H9 (cell line): ENCODE measurements around the gene DIAPH2. TPM values are rescaled to one million over a fixed set of nuclear protein-coding genes. Genes with fewer than 3 reads are reported as not detected.

Experiments
- DNase-seq: peaks from one replicate; pipeline ENCODE4 v3.0.0-alpha.2; 2017
- H2AFZ ChIP-seq: one replicate; pipeline ENCODE4 v1.6.1; 2013; ENCODE audit warnings: mild to moderate bottlenecking, low read length, control low read depth, moderate library complexity
- H2AK5ac ChIP-seq: 2 replicates; pipeline ENCODE4 v1.6.1; 2013; ENCODE audit warnings: low read length, control low read depth, mixed read lengths; ENCODE audit not compliant: insufficient read length
- H2BK120ac ChIP-seq: one replicate; pipeline ENCODE4 v1.6.1; 2013; ENCODE audit warnings: low read depth, mild to moderate bottlenecking, low read length, control low read depth, inconsistent platforms; ENCODE audit not compliant: poor library complexity, severe bottlenecking
- H2BK12ac ChIP-seq: 2 replicates; pipeline ENCODE4 v1.6.1; 2013; ENCODE audit warnings: low read length, control low read depth, mixed read lengths, low read depth; ENCODE audit not compliant: insufficient read length
- H2BK15ac ChIP-seq: 2 replicates; pipeline ENCODE4 v1.6.1; 2013; ENCODE audit warnings: low read depth, low read length, control low read depth
- H2BK20ac ChIP-seq: one replicate; pipeline ENCODE4 v1.6.1; 2013; ENCODE audit warnings: low read depth, mild to moderate bottlenecking, low read length, control low read depth, inconsistent platforms; ENCODE audit not compliant: poor library complexity, severe bottlenecking
- H2BK5ac ChIP-seq: 2 replicates; pipeline ENCODE4 v1.6.1; 2013; ENCODE audit warnings: low read length, control low read depth, mixed read lengths; ENCODE audit not compliant: insufficient read length
- H3K14ac ChIP-seq: 2 replicates; pipeline ENCODE4 v1.6.1; 2013; ENCODE audit warnings: low read length, control low read depth; ENCODE audit not compliant: insufficient read depth
- H3K18ac ChIP-seq: 2 replicates; pipeline ENCODE4 v1.6.1; 2013; ENCODE audit warnings: low read depth, mild to moderate bottlenecking, mixed read lengths, low read length, control low read depth; ENCODE audit not compliant: insufficient read length
- H3K23ac ChIP-seq: 2 replicates; pipeline ENCODE4 v1.6.1; 2013; ENCODE audit warnings: low read length, control low read depth, mixed read lengths, low read depth; ENCODE audit not compliant: insufficient read length
- H3K23me2 ChIP-seq: 2 replicates; pipeline ENCODE4 v1.6.1; 2013; ENCODE audit warnings: low read depth, mild to moderate bottlenecking, mixed read lengths, low read length, control low read depth; ENCODE audit not compliant: insufficient read length, poor library complexity, severe bottlenecking
- H3K27ac ChIP-seq: 2 replicates; pipeline ENCODE4 v1.5.1; 2013; ENCODE audit warnings: low read length, control low read depth, mixed read lengths, low read depth; ENCODE audit not compliant: insufficient read length
- H3K27me3 ChIP-seq: 2 replicates; pipeline ENCODE4 v1.6.1; 2013; ENCODE audit warnings: low read length, control low read depth, inconsistent platforms; ENCODE audit not compliant: insufficient read depth
- H3K4ac ChIP-seq: 2 replicates; pipeline ENCODE4 v1.6.1; 2013; ENCODE audit warnings: low read depth, mild to moderate bottlenecking, control low read depth, inconsistent platforms, low read length, moderate library complexity
- H3K4me1 ChIP-seq: 2 replicates; pipeline ENCODE4 v1.6.1; 2013; ENCODE audit warnings: low read length, control low read depth, inconsistent platforms; ENCODE audit not compliant: insufficient read depth
- H3K4me2 ChIP-seq: 2 replicates; pipeline ENCODE4 v1.6.1; 2013; ENCODE audit warnings: low read length, control low read depth, mixed read lengths; ENCODE audit not compliant: insufficient read length, insufficient read depth
- H3K56ac ChIP-seq: 2 replicates; pipeline ENCODE4 v1.6.1; 2013; ENCODE audit warnings: low read depth, mild to moderate bottlenecking, mixed read lengths, low read length, control low read depth; ENCODE audit not compliant: insufficient read length
- H3K79me1 ChIP-seq: 2 replicates; pipeline ENCODE4 v1.6.1; 2013; ENCODE audit warnings: low read depth, mild to moderate bottlenecking, moderate library complexity, low read length, control low read depth, inconsistent platforms; ENCODE audit not compliant: insufficient read depth, poor library complexity, severe bottlenecking
- H3K79me2 ChIP-seq: 2 replicates; pipeline ENCODE4 v1.6.1; 2013; ENCODE audit warnings: low read length, control low read depth, inconsistent platforms; ENCODE audit not compliant: insufficient read depth
- H3K9ac ChIP-seq: 2 replicates; pipeline ENCODE4 v1.6.1; 2013; ENCODE audit warnings: low read length, control low read depth, mixed read lengths; ENCODE audit not compliant: insufficient read length; ENCODE audit errors: extremely low read depth
- H3K9me3 ChIP-seq: one replicate; pipeline ENCODE4 v1.6.1; 2013; ENCODE audit warnings: low read depth, low read length, inconsistent platforms; ENCODE audit not compliant: control insufficient read depth
- H3T11ph ChIP-seq: one replicate; pipeline ENCODE4 v1.6.1; 2013; ENCODE audit warnings: mild to moderate bottlenecking, low read length, control low read depth, inconsistent platforms
- H4K20me1 ChIP-seq: one replicate; pipeline ENCODE4 v1.6.1; 2013; ENCODE audit not compliant: control insufficient read depth, insufficient read length, insufficient read depth
- H4K5ac ChIP-seq: 2 replicates; pipeline ENCODE4 v1.6.1; 2013; ENCODE audit warnings: low read depth, mild to moderate bottlenecking, mixed read lengths, low read length, control low read depth; ENCODE audit not compliant: insufficient read length
- H4K8ac ChIP-seq: replicated peaks from 2 replicates; pipeline ENCODE4 v1.6.1; 2013; ENCODE audit warnings: low read length, control low read depth, mixed read lengths, low read depth; ENCODE audit not compliant: insufficient read length
- H4K91ac ChIP-seq: 2 replicates; pipeline ENCODE4 v1.6.1; 2013; ENCODE audit warnings: low read depth, mild to moderate bottlenecking, moderate library complexity, mixed read lengths, low read length, control low read depth; ENCODE audit not compliant: insufficient read length
- H3K27ac Mint-ChIP-seq, 3 experiments: 2 replicates in 2 of 3; 3 replicates in 1 of 3; pipeline ENCODE4 v1.8.0; 2020 to 2021; ENCODE audit warnings: mixed read lengths in 3 of 3, mild to moderate bottlenecking in 1 of 3, moderate library complexity in 1 of 3
- H3K27me3 Mint-ChIP-seq: 2 replicates; pipeline ENCODE4 v1.8.0; 2021; ENCODE audit warnings: low read depth, mild to moderate bottlenecking, moderate library complexity, mixed read lengths
- H3K36me3 Mint-ChIP-seq, 3 experiments: 2 replicates in 2 of 3; 3 replicates in 1 of 3; pipeline ENCODE4 v1.8.0; 2020 to 2021; ENCODE audit warnings: low read depth in 3 of 3, mixed read lengths in 3 of 3; ENCODE audit not compliant: insufficient read depth in 1 of 3
- H3K4me1 Mint-ChIP-seq, 2 experiments: 2 replicates each; pipeline ENCODE4 v1.8.0; 2020; ENCODE audit warnings: mixed read lengths in 2 of 2
- H3K4me3 Mint-ChIP-seq, 2 experiments: 2 replicates in 1 of 2; 3 replicates in 1 of 2; pipeline ENCODE4 v1.8.0; 2020 to 2021; ENCODE audit warnings: mild to moderate bottlenecking in 2 of 2, mixed read lengths in 2 of 2, moderate library complexity in 1 of 2
- H3K9me3 Mint-ChIP-seq, 2 experiments: 2 replicates in 1 of 2; 3 replicates in 1 of 2; pipeline ENCODE4 v1.8.0; 2020; ENCODE audit warnings: mild to moderate bottlenecking in 2 of 2, mixed read lengths in 2 of 2, moderate library complexity in 1 of 2
- whole genome bisulfite sequencing: extraction: QIAGEN DNeasy Blood & Tissue Kit; methylation state at CpG from one replicate; pipeline ENCODE4 v1.1.7; 2013; ENCODE audit warnings: missing lambda C conversion rate, low lambda C conversion rate, mixed read lengths; ENCODE audit not compliant: insufficient read length; ENCODE audit errors: extremely low coverage; 5-methylcytosine and 5-hydroxymethylcytosine counted together
- total RNA-seq: library from RNA; stranded (reverse); gene quantifications from 2 replicates; pipeline ENCODE4 v1.2.1, GENCODE V29; 2021
- TF ChIP-seq, protein P1 (sequence below): fragments of 200-600 bp; sonication (generic); conservative IDR thresholded peaks from 3 replicates; pipeline ENCODE4 v1.8.0; 2021; ENCODE audit warnings: antibody characterized with exemption, mild to moderate bottlenecking

DIAPH2 gene
- total RNA-seq, 1 experiment from 2014 or later = 45.4 TPM

DNA sequence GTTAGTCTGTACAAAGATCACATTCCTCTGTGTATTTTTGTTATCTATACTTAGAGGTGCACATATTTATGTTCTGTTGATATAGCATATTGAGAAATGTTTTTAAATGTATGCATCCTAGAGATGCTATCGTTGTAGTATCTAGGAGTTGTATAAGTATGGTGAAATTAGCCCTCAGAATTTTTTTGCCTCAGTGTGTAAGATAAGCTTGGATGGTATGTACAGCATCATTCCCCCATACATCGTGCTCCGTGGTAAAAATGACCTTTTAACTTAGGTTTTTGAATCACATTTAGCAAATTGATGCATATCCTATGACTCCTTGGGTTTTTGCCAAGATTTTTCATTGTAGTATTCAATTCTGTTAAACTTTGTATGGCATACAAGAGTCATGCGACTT is 312.6 kb downstream of the DIAPH2 start:
- Histone ChIP-seq H3K56ac (no peak overlapping the region), H3K4me1 (no peaks in the 10 kb centered on the region), H3K23me2 (no peaks in the 10 kb centered on the region), H2AK5ac (no peak overlapping the region), H4K5ac (no peak overlapping the region), H3K4me2 (no peak overlapping the region), H3K27ac (no peak overlapping the region), H2BK15ac (no peak overlapping the region), H3K79me1 (no peaks in the 10 kb centered on the region), H2BK12ac (no peak overlapping the region), H2BK120ac (no peak overlapping the region), H2BK20ac (no peak overlapping the region), H4K20me1 (no peaks in the 10 kb centered on the region), H3K27me3 (no peaks in the 10 kb centered on the region), H4K8ac (no peak overlapping the region), H3K9me3 (no peaks in the 10 kb centered on the region), H3K4ac (no peak overlapping the region), H3T11ph (no peak overlapping the region), H3K18ac (no peak overlapping the region), H3K79me2 (no peaks in the 10 kb centered on the region), H3K23ac (no peak overlapping the region), H4K91ac (no peak overlapping the region), H2BK5ac (no peak overlapping the region), H3K9ac (no peak overlapping the region), H2AFZ (no peak overlapping the region), H3K14ac (no peak overlapping the region)
- H3K36me3 Mint-ChIP-seq = peaks cover 8 to 21% (median 15%) of the 10 kb centered on the region in 3 experiments
- H3K27ac Mint-ChIP-seq = no peak overlapping the region
- peaks cover 3 to 10% of the 10 kb centered on the region in 2 experiments for H3K4me1 Mint-ChIP-seq
- DNase-seq = no peak
- H3K9me3 Mint-ChIP-seq = peaks cover 12 to 14% of the 10 kb centered on the region in 2 experiments
- WGBS = no CpG with 5 or more reads among the region's 4 CpGs
- TF ChIP-seq, protein P1, sequence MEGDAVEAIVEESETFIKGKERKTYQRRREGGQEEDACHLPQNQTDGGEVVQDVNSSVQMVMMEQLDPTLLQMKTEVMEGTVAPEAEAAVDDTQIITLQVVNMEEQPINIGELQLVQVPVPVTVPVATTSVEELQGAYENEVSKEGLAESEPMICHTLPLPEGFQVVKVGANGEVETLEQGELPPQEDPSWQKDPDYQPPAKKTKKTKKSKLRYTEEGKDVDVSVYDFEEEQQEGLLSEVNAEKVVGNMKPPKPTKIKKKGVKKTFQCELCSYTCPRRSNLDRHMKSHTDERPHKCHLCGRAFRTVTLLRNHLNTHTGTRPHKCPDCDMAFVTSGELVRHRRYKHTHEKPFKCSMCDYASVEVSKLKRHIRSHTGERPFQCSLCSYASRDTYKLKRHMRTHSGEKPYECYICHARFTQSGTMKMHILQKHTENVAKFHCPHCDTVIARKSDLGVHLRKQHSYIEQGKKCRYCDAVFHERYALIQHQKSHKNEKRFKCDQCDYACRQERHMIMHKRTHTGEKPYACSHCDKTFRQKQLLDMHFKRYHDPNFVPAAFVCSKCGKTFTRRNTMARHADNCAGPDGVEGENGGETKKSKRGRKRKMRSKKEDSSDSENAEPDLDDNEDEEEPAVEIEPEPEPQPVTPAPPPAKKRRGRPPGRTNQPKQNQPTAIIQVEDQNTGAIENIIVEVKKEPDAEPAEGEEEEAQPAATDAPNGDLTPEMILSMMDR = no peak
- no peaks in the 10 kb centered on the region for H3K27me3 Mint-ChIP-seq
- no peak overlapping the region for H3K4me3 Mint-ChIP-seq
